Lower lobe of right lung (tissue), 2 donors: Measurements from ENCODE around the gene HS3ST2. TPM values are rescaled to one million over a fixed set of nuclear protein-coding genes. Genes with fewer than 3 reads are reported as not detected.

Source experiments
- ATAC-seq, 2 donors: fragments of 200-7000 bp; cut with Tn5 transposase; one replicate each; pipeline ENCODE4 v1.9.1; 2020 to 2022; ENCODE audit warnings: mild to moderate bottlenecking in 2 of 2, moderate library complexity in 2 of 2
- DNase-seq: peaks from one replicate; pipeline ENCODE4 v3.0.0-alpha.2; 2020
- H3K27ac ChIP-seq: fragments of 200-600 bp; one replicate; pipeline ENCODE4 v1.8.0; 2022
- H3K27me3 ChIP-seq: fragments of 200-600 bp; one replicate; pipeline ENCODE4 v1.8.0; 2022; ENCODE audit warnings: low read depth
- H3K36me3 ChIP-seq: fragments of 200-600 bp; one replicate; pipeline ENCODE4 v1.8.0; 2022; ENCODE audit warnings: mild to moderate bottlenecking
- H3K4me1 ChIP-seq: fragments of 200-600 bp; one replicate; pipeline ENCODE4 v1.8.0; 2022
- H3K4me3 ChIP-seq: fragments of 200-600 bp; one replicate; pipeline ENCODE4 v1.8.0; 2022; ENCODE audit warnings: mild to moderate bottlenecking
- H3K9me3 ChIP-seq: fragments of 200-600 bp; one replicate; pipeline ENCODE4 v1.8.0; 2022
- CTCF ChIP-seq: fragments of 200-600 bp; IDR thresholded peaks from one replicate; pipeline ENCODE4 v1.8.0; 2022; ENCODE audit warnings: antibody characterized with exemption, mild to moderate bottlenecking
- intact Hi-C: fragments of 100-400 bp; cut with DNase I; formaldehyde crosslinking; loops from one replicate; pipeline ENCODE4 v1.11.0; 2022
- total RNA-seq: library from RNA; stranded (reverse); fragmentation: NEBNext Ultra II Directional; extraction: Animal tissue kit (Norgen Biotek cat#: 25700); gene quantifications from one replicate; pipeline ENCODE4 v1.2.1, GENCODE V29; 2021
- donor health status: DM: no; HTN: yes; CAD: no; lungs with severe emphysema.

HS3ST2 gene
- total RNA-seq, 1 donor from 2014 or later, result 4.8 TPM

- no peak for DNase-seq
- no peaks in the 10 kb centered on the region for H3K36me3 ChIP-seq
- H3K9me3 ChIP-seq, result no peaks in the 10 kb centered on the region
- peaks cover 13% of the 10 kb centered on the region for H3K27me3 ChIP-seq
- no peak for ATAC-seq
- H3K27ac ChIP-seq, result no peak overlapping the region
- H3K4me1 ChIP-seq, result no peaks in the 10 kb centered on the region
- no peak overlapping the region for H3K4me3 ChIP-seq
- intact Hi-C loops, result no loop called here
- no peak for TF ChIP-seq CTCF
These were observed 29.2 kb downstream of the HS3ST2 start for GRCh38 chr16:22843122-22843521.

- intact Hi-C loops, result no loop called here
- Histone ChIP-seq H3K27me3 (peaks cover 13% of the 10 kb centered on the region), H3K27ac (no peak overlapping the region), H3K36me3 (no peaks in the 10 kb centered on the region), H3K9me3 (no peaks in the 10 kb centered on the region), H3K4me3 (no peak overlapping the region), H3K4me1 (no peaks in the 10 kb centered on the region)
- no peak for TF ChIP-seq CTCF
- ATAC-seq (no peak), DNase-seq (no peak)
These were observed 29.9 kb downstream of the HS3ST2 start for GRCh38 chr16:22843856-22844255.

- H3K4me1 ChIP-seq, result no peaks in the 10 kb centered on the region
- no peak overlapping the region for H3K4me3 ChIP-seq
- peaks cover 13% of the 10 kb centered on the region for H3K27me3 ChIP-seq
- H3K27ac ChIP-seq, result no peak overlapping the region
- no peak for ATAC-seq
- no peak for TF ChIP-seq CTCF
- no peaks in the 10 kb centered on the region for H3K36me3 ChIP-seq
- H3K9me3 ChIP-seq, result no peaks in the 10 kb centered on the region
- intact Hi-C loops, result no loop called here
- DNase-seq, result no peak
These were observed 30.5 kb downstream of the HS3ST2 start for GRCh38 chr16:22844416-22844815.

- ATAC-seq (no peak), DNase-seq (no peak)
- no peak for TF ChIP-seq CTCF
- H3K9me3 ChIP-seq, result no peaks in the 10 kb centered on the region
- H3K27ac ChIP-seq, result no peak overlapping the region
- H3K36me3 ChIP-seq, result no peaks in the 10 kb centered on the region
- intact Hi-C loops, result no loop called here
- peaks cover 13% of the 10 kb centered on the region for H3K27me3 ChIP-seq
- no peaks in the 10 kb centered on the region for H3K4me1 ChIP-seq
- H3K4me3 ChIP-seq, result no peak overlapping the region
These were observed 33.1 kb downstream of the HS3ST2 start for GRCh38 chr16:22847100-22847499.

GRCh38 chr16:22847690-22848089 lies 33.7 kb downstream of the HS3ST2 start:
- intact Hi-C loops, result no loop called here
- Histone ChIP-seq H3K27ac (no peak overlapping the region), H3K9me3 (no peaks in the 10 kb centered on the region), H3K36me3 (no peaks in the 10 kb centered on the region), H3K27me3 (peaks cover 13% of the 10 kb centered on the region), H3K4me3 (no peak overlapping the region), H3K4me1 (no peaks in the 10 kb centered on the region)
- DNase-seq (no peak), ATAC-seq (no peak)
- TF ChIP-seq CTCF, result no peak

GRCh38 chr16:22848451-22848850 lies 34.5 kb downstream of the HS3ST2 start:
- no peaks in the 10 kb centered on the region for H3K9me3 ChIP-seq
- no peaks in the 10 kb centered on the region for H3K4me1 ChIP-seq
- H3K4me3 ChIP-seq, result no peak overlapping the region
- intact Hi-C loops, result no loop called here
- H3K27ac ChIP-seq, result no peak overlapping the region
- ATAC-seq (no peak), DNase-seq (no peak)
- no peaks in the 10 kb centered on the region for H3K36me3 ChIP-seq
- H3K27me3 ChIP-seq, result peaks cover 10% of the 10 kb centered on the region
- no peak for TF ChIP-seq CTCF
